H1 (cell line): ENCODE measurements around the gene SH2D1B. TPM values are rescaled to one million over a fixed set of nuclear protein-coding genes. Genes with fewer than 3 reads are reported as not detected.

Experiments
- ATF3 ChIP-seq: IDR thresholded peaks from 2 replicates; pipeline ENCODE4 v1.6.1; 2011; ENCODE audit warnings: low read depth, mild to moderate bottlenecking, low read length; ENCODE audit not compliant: insufficient read depth
- CHD7 ChIP-seq: fragments of 300-600 bp; sonication (generic); IDR thresholded peaks from 2 replicates; pipeline ENCODE4 v1.7.1; 2012; ENCODE audit warnings: low read length, moderate library complexity, mild to moderate bottlenecking, inconsistent platforms; ENCODE audit not compliant: insufficient replicate concordance
- GABPA ChIP-seq: IDR thresholded peaks from 2 replicates; pipeline ENCODE4 v1.6.1; 2011; ENCODE audit warnings: mild to moderate bottlenecking, low read length, moderate library complexity, borderline replicate concordance; ENCODE audit not compliant: insufficient read depth
- NANOG ChIP-seq: IDR thresholded peaks from 2 replicates; pipeline ENCODE4 v1.6.1; 2011; ENCODE audit warnings: low read length, low read depth, mild to moderate bottlenecking, inconsistent platforms; ENCODE audit not compliant: insufficient read depth, poor library complexity, severe bottlenecking
- POLR2A ChIP-seq, 2 experiments: IDR thresholded peaks; 1 replicate in 1 of 2; 2 replicates in 1 of 2; pipeline ENCODE4 v1.6.1; 2011; ENCODE audit warnings: low read depth in 2 of 2, low read length in 2 of 2, mild to moderate bottlenecking in 2 of 2; ENCODE audit errors: control extremely low read depth in 1 of 2
- POLR2AphosphoS5 ChIP-seq: IDR thresholded peaks from 2 replicates; pipeline ENCODE4 v1.6.1; 2011; ENCODE audit warnings: low read depth, low read length
- RAD21 ChIP-seq, 2 experiments: IDR thresholded peaks in 1 of 2; conservative IDR thresholded peaks in 1 of 2; 2 replicates each; pipeline ENCODE4 v1.6.1; 2011; ENCODE audit warnings: low read depth in 2 of 2, low read length in 2 of 2, improper control_type of control experiment in 1 of 2, inconsistent platforms in 1 of 2, mild to moderate bottlenecking in 1 of 2, moderate library complexity in 1 of 2
- RFX5 ChIP-seq: IDR thresholded peaks from 2 replicates; pipeline ENCODE4 v1.6.1; 2011; ENCODE audit warnings: low read depth, low read length, improper control_type of control experiment, borderline replicate concordance
- TAF1 ChIP-seq: IDR thresholded peaks from 2 replicates; pipeline ENCODE4 v1.6.1; 2011; ENCODE audit warnings: mild to moderate bottlenecking, low read depth, low read length
- USF2 ChIP-seq: IDR thresholded peaks from 2 replicates; pipeline ENCODE4 v1.6.1; 2011; ENCODE audit warnings: low read length, improper control_type of control experiment
- polyA plus RNA-seq, 7 experiments: library from polyadenylated mRNA; depleted of rRNA in 3 of 7; stranded (reverse) in 5 of 7; unstranded in 2 of 7; fragments of >200 nt in 5 of 7; fragments of 200-250 nt in 2 of 7; gene quantifications; 1 replicate in 5 of 7; 2 replicates in 1 of 7; 4 replicates in 1 of 7; pipeline versions ENCODE4 v1.2.1 to v1.2.3, GENCODE V29; 2011 to 2013; ENCODE audit warnings: missing spikeins in 2 of 7, mixed read lengths in 2 of 7
- total RNA-seq: library from RNA; stranded (reverse); fragmentation: NEBNext Ultra II Directional; extraction: Animal tissue kit (Norgen Biotek cat#: 25700); gene quantifications from 2 replicates; pipeline ENCODE4 v1.2.1, GENCODE V29; 2021

The SH2D1B gene
- total and polyA plus RNA-seq, 2 of the 8 experiments (the other 6 are each of a cell fraction or from before 2014, with no cell fraction given): not detected

GRCh38 chr1:162384116-162384515 is 27.8 kb downstream of the SH2D1B start (continued):
- TF ChIP-seq CHD7: no peak
- no peak for TF ChIP-seq POLR2AphosphoS5
- no peak for TF ChIP-seq GABPA
- no peak for TF ChIP-seq TAF1
- no peak for TF ChIP-seq USF2
- TF ChIP-seq POLR2A (IDR thresholded peaks at IDR 0.05; ENCODE audit: control extremely low read depth in 1 of 2, low read depth in 2 of 2, low read length in 2 of 2): no peak
- TF ChIP-seq ATF3: no peak
- no peak for TF ChIP-seq NANOG
- no peak for TF ChIP-seq RFX5
- TF ChIP-seq RAD21 (IDR thresholded peaks at IDR 0.05 in 1 of 2, conservative IDR thresholded peaks at IDR 0.05 in 1 of 2; ENCODE audit: low read depth in 2 of 2, low read length in 2 of 2): no peak
